Omental fat pad (tissue), 4 donors: ENCODE results near the gene KCNIP1. TPM values are rescaled to one million over a fixed set of nuclear protein-coding genes. Genes with fewer than 3 reads are reported as not detected.

ENCODE experiments used
- ATAC-seq: fragments of 150-250 bp; one replicate; pipeline ENCODE4 v1.9.1; 2016; ENCODE audit warnings: mild to moderate bottlenecking, moderate library complexity; ENCODE audit not compliant: low FRiP score
- DNase-seq: peaks from one replicate; pipeline ENCODE4 v3.0.0-alpha.2; 2019; ENCODE audit warnings: low spot score
- total RNA-seq, 4 donors: library from RNA; depleted of rRNA; stranded (reverse); fragments of >200 nt; gene quantifications; one replicate each; pipeline ENCODE4 v1.1.0, GENCODE V29; 2016
- TF ChIP-seq, protein P1 (sequence below), 3 donors: fragments of 450-650 bp; IDR thresholded peaks; one replicate each; pipeline ENCODE4 v1.5.1; 2016 to 2017; ENCODE audit warnings: antibody characterized with exemption in 3 of 3, mild to moderate bottlenecking in 3 of 3, moderate library complexity in 2 of 3

KCNIP1 gene
- total RNA-seq, 4 donors from 2014 or later, result 0.25 TPM; not detected in 3

DNA sequence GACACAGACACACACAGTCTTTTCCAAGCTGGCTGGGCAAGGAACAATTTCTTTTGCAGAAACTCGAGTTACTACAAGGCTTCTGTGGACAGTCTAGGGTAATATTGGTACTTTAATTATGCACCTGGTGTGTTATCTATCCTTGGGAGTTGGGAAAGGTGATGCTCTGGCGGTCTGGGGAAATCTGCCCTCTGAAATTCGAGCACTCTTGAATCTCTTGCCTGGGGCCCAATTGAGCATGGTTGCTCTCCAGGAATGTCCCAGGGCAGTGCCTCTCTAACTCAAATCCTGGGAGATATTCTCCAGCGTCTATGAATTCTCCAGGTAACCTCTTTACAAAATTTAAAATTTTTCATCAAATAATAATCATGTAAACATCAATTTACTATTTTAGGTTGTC lies 69.3 kb downstream of the KCNIP1 start:
- DNase-seq (no peak), ATAC-seq (no peak)
- TF ChIP-seq, protein P1, sequence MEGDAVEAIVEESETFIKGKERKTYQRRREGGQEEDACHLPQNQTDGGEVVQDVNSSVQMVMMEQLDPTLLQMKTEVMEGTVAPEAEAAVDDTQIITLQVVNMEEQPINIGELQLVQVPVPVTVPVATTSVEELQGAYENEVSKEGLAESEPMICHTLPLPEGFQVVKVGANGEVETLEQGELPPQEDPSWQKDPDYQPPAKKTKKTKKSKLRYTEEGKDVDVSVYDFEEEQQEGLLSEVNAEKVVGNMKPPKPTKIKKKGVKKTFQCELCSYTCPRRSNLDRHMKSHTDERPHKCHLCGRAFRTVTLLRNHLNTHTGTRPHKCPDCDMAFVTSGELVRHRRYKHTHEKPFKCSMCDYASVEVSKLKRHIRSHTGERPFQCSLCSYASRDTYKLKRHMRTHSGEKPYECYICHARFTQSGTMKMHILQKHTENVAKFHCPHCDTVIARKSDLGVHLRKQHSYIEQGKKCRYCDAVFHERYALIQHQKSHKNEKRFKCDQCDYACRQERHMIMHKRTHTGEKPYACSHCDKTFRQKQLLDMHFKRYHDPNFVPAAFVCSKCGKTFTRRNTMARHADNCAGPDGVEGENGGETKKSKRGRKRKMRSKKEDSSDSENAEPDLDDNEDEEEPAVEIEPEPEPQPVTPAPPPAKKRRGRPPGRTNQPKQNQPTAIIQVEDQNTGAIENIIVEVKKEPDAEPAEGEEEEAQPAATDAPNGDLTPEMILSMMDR (IDR thresholded peaks at IDR 0.05), result no peak

DNA sequence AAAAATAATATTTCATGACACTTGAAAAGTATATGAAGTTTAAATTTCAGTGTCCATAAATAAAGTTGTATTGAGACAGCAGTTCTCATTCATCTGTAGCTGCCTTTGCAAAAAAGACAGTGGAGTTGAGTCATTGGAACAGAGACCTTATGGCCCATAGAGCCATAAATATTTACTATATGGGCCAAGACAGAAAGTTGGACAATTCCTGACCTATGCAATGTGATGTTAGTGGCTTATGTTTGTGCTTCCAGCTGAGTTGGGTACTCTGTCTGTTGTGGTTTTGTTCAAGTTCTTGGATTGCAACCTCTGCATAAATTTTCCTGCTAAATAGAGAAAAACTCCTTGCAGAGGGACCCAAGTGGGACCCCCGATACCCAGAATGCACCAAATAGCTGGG lies 69.8 kb downstream of the KCNIP1 start:
- TF ChIP-seq, protein P1 (IDR thresholded peaks at IDR 0.05), result no peak
- ATAC-seq (no peak), DNase-seq (no peak)

DNA sequence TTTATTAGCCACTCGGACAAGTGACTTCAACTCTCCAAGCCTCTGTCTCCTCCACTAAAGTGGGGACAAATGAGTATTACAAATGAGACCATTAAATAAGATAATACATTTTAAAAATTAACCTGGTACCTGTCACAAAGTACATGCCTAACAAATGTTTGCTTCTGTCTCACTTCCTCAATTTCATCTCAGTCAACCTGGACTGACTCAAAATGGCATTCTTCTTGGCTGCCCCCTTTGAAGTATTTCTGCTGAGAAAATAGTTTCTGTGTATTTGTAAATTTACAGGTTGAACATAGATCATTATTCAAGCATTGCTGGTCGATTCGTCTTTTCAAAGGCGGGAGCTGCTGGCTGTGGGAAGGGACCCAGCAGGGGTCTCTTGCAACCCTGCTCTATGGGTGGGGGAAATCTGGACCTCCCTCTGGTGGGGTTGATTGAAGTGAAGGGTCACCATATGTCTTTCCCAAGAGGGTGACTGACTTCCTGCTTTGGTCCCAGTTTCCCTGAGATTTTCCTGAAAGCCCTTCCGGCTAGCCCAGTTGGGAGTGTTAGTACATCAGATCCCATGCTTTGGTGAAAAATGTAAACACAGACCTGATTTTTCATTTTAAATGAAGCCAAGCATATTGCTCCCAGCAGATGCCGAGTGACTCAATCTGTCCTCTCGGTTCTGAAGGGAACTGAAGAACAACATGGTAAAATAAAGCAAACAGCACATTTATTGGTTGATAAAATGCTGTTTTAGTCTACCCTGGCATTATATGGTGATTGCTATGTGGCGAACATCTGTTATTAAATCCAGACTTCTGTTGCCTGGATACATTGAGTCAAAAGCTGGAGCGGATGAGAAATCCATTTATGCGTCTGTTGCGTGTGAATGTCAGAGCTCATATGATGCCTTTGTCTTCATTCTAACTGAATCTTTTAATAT lies 73.0 kb downstream of the KCNIP1 start:
- DNase-seq (no peak), ATAC-seq (no peak)
- TF ChIP-seq, protein P1 (IDR thresholded peaks at IDR 0.05), result no peak

DNA sequence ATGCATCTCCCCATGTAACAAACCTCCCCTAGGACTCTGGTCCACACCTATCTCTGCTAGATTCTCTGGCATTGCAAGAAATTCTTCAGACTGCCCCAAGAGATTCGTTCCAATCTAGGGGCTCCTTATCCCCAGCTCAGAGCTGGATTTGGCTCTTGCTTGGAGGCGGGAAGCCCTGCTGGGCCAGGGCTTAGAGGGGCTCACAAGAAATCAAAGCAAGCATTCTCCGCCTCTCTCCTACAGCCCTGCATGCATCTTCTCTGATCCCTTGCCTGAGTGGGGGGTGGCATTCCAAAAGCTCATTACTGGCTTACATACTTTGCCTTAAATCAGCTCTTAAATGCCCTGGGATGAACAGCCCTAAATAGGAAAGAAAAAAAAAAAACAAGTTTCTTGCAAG lies 75.8 kb downstream of the KCNIP1 start:
- ATAC-seq (no peak), DNase-seq (no peak)
- TF ChIP-seq, protein P1 (IDR thresholded peaks at IDR 0.05), result no peak

DNA sequence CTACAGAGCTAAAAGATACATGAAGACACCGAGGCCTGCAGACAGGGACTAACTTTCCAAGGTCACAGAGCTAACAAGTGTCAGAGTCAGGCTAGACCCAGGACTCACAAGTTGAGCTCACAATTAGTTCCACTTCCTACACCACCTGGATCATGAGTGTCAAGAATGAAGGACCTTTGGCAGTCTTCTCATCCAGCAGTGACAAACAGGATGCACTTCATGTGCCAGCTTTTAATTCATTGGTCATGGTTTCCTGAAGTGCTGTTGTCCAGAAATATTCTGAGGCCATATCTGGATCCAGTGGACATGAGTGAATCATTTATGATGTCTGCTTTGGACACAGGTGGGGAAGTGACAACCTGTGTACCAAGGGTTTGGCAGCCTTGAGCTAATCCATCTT lies 77.4 kb downstream of the KCNIP1 start:
- ATAC-seq, result no peak

DNA sequence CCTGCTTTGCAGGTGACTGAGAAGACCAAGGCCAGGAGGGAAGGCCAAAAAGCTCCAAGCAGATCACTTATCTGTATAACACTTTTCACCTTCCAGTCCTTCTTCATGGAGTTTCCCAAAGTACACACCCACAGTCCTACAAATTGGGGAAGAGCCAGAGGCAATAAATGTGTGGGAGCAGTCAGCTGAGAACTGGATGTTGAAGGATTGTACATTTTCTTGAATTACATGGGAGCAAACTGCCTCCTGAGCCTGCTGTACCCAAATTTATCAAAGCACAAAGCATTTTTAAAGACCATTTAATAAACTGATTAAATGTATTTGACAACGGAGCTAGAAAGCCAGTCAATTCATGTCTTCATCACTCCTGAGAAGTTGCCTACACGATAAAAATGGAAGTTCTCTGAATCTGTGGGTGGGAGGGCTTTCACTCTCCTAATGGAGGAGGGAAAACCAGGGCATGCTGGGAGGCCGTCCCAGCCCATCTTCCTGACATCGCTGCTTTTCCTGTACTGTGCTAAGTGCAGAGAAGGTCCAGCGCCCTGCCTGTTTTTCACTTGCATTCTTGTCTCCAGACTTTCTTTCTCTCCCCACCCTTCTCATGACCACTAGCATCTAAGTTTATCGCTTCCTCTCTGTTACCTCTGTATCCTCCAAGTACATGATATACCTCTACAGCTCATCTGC lies 79.0 kb downstream of the KCNIP1 start:
- ATAC-seq (no peak), DNase-seq (no peak)
- TF ChIP-seq, protein P1 (IDR thresholded peaks at IDR 0.05), result no peak

More for the DNA sequence above, 77.4 kb downstream of the KCNIP1 start:
- TF ChIP-seq, protein P1 (IDR thresholded peaks at IDR 0.05), result no peak
- DNase-seq, result no peak
